GM12873 (cell line): ENCODE results near the gene RPL28.

ENCODE experiments used
- CTCF ChIP-seq: IDR thresholded peaks from 2 replicates; pipeline ENCODE4 v1.5.1; 2012; ENCODE audit warnings: low read depth, mild to moderate bottlenecking, moderate library complexity, low read length, control low read depth; ENCODE audit not compliant: insufficient read depth; ENCODE audit errors: missing control alignments

The RPL28 gene

GRCh38 chr19:55385724-55386492 lies at the start of gene RPL28:
Gene RPL28, plus strand, starts transcription at chr19:55385932. Its CDS starts 426 bp downstream, at chr19:55386358.
- no peak for TF ChIP-seq CTCF

GRCh38 chr19:55336101-55336500 lies 49.6 kb upstream of the RPL28 start:
- no peak for TF ChIP-seq CTCF

- no peak for TF ChIP-seq CTCF
Observed at GRCh38 chr19:55339105-55339888, 46.4 kb upstream of the RPL28 start, which contains the start of gene KMT5C. Gene KMT5C, plus strand, starts transcription at chr19:55339876. Its CDS starts 2,061 bp downstream, at chr19:55341937.

GRCh38 chr19:55339889-55340783 lies 45.6 kb upstream of the RPL28 start:
- TF ChIP-seq CTCF: no peak

- TF ChIP-seq CTCF: no peak
Observed at GRCh38 chr19:55340784-55341147, 45.0 kb upstream of the RPL28 start.

GRCh38 chr19:55341171-55341588 lies 44.6 kb upstream of the RPL28 start:
- no peak for TF ChIP-seq CTCF
